Transverse colon (tissue), 4 donors: ENCODE data around the gene MED15. TPM values are rescaled to one million over a fixed set of nuclear protein-coding genes. Genes with fewer than 3 reads are reported as not detected.

Source experiments
- DNase-seq: peaks from one replicate; pipeline ENCODE4 v3.0.0-alpha.2; 2019
- H3K27ac ChIP-seq, 4 donors: fragments of 200-600 bp; sonication (generic); 2 replicates each; pipeline ENCODE4 v1.5.1; 2016 to 2018; ENCODE audit warnings: inconsistent platforms in 4 of 4
- H3K27me3 ChIP-seq: fragments of 200-600 bp; sonication (generic); 2 replicates; pipeline ENCODE4 v1.5.1; 2017; ENCODE audit warnings: inconsistent platforms
- H3K36me3 ChIP-seq, 4 donors: fragments of 200-600 bp; sonication (generic); 2 replicates each; pipeline ENCODE4 v1.5.1; 2017 to 2019; ENCODE audit warnings: inconsistent platforms in 4 of 4
- H3K4me1 ChIP-seq, 4 donors: fragments of 200-600 bp; sonication (generic); 2 replicates each; pipeline ENCODE4 v1.5.1; 2017 to 2020; ENCODE audit warnings: inconsistent platforms in 4 of 4
- H3K4me3 ChIP-seq, 4 donors: fragments of 200-600 bp; sonication (generic); 1 replicate in 1 of 4; 2 replicates in 3 of 4; pipeline versions ENCODE4 v1.5.1 to v1.6.1; 2017 to 2019; ENCODE audit warnings: inconsistent platforms in 4 of 4
- H3K9me3 ChIP-seq, 2 donors: fragments of 200-600 bp; sonication (generic); 2 replicates each; pipeline ENCODE4 v1.5.1; 2017 to 2019; ENCODE audit warnings: inconsistent platforms in 2 of 2
- CTCF ChIP-seq, 5 experiments: fragments of 200-600 bp in 3 of 5; fragments of 450-650 bp in 2 of 5; sonication (generic) in 3 of 5; IDR thresholded peaks; 1 replicate in 2 of 5; 2 replicates in 3 of 5; pipeline ENCODE4 v1.5.1; 2016 to 2017; ENCODE audit warnings: antibody characterized with exemption in 5 of 5, inconsistent platforms in 3 of 5, mild to moderate bottlenecking in 2 of 5, moderate library complexity in 1 of 5
- EP300 ChIP-seq: sonication (generic); formaldehyde crosslinking; IDR thresholded peaks from one replicate; pipeline ENCODE4 v1.6.1; 2017; ENCODE audit warnings: antibody characterized with exemption, low read depth
- POLR2A ChIP-seq: fragments of 450-650 bp; IDR thresholded peaks from one replicate; pipeline ENCODE4 v1.6.1; 2016; ENCODE audit warnings: antibody characterized with exemption, mild to moderate bottlenecking, moderate library complexity
- POLR2AphosphoS5 ChIP-seq, 3 donors: sonication (generic); formaldehyde crosslinking; IDR thresholded peaks; one replicate each; pipeline ENCODE4 v1.6.1; 2016; ENCODE audit warnings: antibody characterized with exemption in 3 of 3
- WGBS, 2 donors: methylation state at CpG; one replicate each; pipeline ENCODE4 v1.1.5; 2018; ENCODE audit warnings: low coverage in 1 of 2; 5-methylcytosine and 5-hydroxymethylcytosine counted together
- in situ Hi-C, 4 donors: fragments of 200-750 bp; cut with MboI; loops; one replicate each; pipeline versions ENCODE4 v1.15.0 to v1.15.1; 2017; ENCODE audit warnings: low sequenced_read_pairs in 3 of 4, low pct_ligation_motif_present in 1 of 4, low pct_unique_long_range_greater_than_20kb in 1 of 4
- intact Hi-C: fragments of 100-400 bp; cut with DNase I; formaldehyde crosslinking; loops from one replicate; pipeline ENCODE4 v1.15.1; 2023; ENCODE audit warnings: low total_unique reads
- total RNA-seq, 4 donors: library from RNA; depleted of rRNA; stranded (reverse); fragments of >200 nt; gene quantifications; one replicate each; pipeline ENCODE4 v1.1.0, GENCODE V29; 2016

Gene MED15
- total RNA-seq, 4 donors from 2014 or later = 70.3 to 211 (median 116) TPM

DNA sequence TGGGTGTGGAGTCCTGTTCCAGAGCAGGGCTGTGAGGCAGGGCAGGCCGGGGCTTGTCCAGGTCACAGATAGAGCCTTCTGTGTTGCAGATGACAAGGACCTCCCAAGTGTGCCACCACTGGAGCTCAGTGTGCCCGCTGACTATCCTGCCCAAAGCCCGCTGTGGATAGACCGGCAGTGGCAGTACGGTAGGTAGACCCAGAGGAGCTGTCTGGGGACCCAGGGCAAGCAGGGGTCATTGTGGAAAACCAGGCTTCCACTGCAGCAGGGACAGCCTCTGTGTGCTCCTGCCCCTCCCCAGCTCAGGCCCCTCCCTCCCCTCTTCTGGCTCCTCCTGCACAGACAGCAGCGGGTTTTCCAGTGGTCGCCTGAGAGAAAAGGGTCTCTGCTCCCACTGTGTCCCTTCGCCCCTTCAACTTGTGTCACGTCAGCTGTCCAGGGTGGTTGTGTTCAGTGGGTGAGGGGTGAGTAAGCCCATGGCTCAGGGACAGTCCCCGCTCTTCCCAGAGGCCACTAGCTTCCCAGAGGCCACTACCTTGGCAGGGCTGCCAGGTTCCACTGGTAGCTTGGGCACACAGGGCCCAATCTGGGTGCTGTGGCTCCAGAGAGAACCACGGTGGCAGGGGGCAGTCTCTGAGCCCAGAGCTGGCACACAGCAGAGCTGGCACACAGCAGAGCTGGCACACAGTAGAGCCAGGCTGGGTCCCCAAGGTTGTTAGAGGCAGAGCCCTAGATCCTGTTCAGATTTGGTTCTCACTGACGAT, 78.4 kb downstream of the MED15 start:
- Histone ChIP-seq H3K4me3 (no peak overlapping the region), H3K36me3 (peaks cover 0 to 48% (median 19%) of the 10 kb centered on the region in 4 donors), H3K27ac (no peak overlapping the region), H3K4me1 (no peaks in the 10 kb centered on the region), H3K9me3 (no peaks in the 10 kb centered on the region), H3K27me3 (no peaks in the 10 kb centered on the region)
- 90% methylated on average over 12 of the region's 12 CpGs; no CpG with 5 or more reads in 1 of the 2 donors for WGBS, 2 donors
- in situ Hi-C loops (loop anchor here in 1 of 4 donors (25.0 kb wide), 1 partner anchor 126 kb away; no protein-coding TSS in a partner anchor), intact Hi-C loops (no loop called here)
- no peak for TF ChIP-seq POLR2A
- TF ChIP-seq EP300 = no peak
- no peak for TF ChIP-seq CTCF (IDR thresholded peaks at IDR 0.05)
- no peak for TF ChIP-seq POLR2AphosphoS5 (IDR thresholded peaks at IDR 0.05)
- no peak for DNase-seq

DNA sequence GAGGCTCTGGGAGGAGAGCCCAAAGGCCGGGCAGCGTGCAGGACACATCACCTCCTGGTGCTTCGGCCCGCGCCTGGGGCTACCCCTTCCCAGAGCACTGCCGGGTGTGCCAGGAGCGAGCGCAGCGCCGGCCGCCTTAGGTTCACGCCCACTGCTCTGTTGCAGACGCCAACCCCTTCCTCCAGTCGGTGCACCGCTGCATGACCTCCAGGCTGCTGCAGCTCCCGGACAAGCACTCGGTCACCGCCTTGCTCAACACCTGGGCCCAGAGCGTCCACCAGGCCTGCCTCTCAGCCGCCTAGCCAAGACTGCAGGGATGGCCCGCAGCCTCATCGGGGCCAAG, 79.0 kb downstream of the MED15 start:
- intact Hi-C loops = no loop called here
- no peak for DNase-seq
- WGBS, 2 donors = 94% methylated on average over 22 of the region's 22 CpGs; no CpG with 5 or more reads in 1 of the 2 donors

GRCh38 chr22:20587206-20587958, 80.0 kb downstream of the MED15 start:
- H3K9me3 ChIP-seq = no peaks in the 10 kb centered on the region
- DNase-seq = no peak

More for the DNA sequence above, 79.0 kb downstream of the MED15 start:
- in situ Hi-C loops = loop anchor here in 1 of 4 donors (25.0 kb wide), 1 partner anchor 126 kb away; no protein-coding TSS in a partner anchor
- no peaks in the 10 kb centered on the region for H3K4me1 ChIP-seq
- H3K27me3 ChIP-seq = no peaks in the 10 kb centered on the region
- no peak overlapping the region for H3K27ac ChIP-seq
- no peak overlapping the region for H3K4me3 ChIP-seq
- H3K36me3 ChIP-seq = peaks cover 0 to 48% (median 19%) of the 10 kb centered on the region in 4 donors
- TF ChIP-seq POLR2A (no peak), EP300 (no peak), CTCF (IDR thresholded peaks at IDR 0.05) (no peak), POLR2AphosphoS5 (IDR thresholded peaks at IDR 0.05) (no peak)
- no peaks in the 10 kb centered on the region for H3K9me3 ChIP-seq

More at GRCh38 chr22:20587206-20587958, 80.0 kb downstream of the MED15 start:
- peaks cover 0 to 48% (median 19%) of the 10 kb centered on the region in 4 donors for H3K36me3 ChIP-seq
- in situ Hi-C loops = loop anchor here in 1 of 4 donors (25.0 kb wide), 1 partner anchor 125 kb away; no protein-coding TSS in a partner anchor
- no peak overlapping the region for H3K4me3 ChIP-seq
- intact Hi-C loops = no loop called here
- H3K27ac ChIP-seq = no peak overlapping the region
- no peaks in the 10 kb centered on the region for H3K4me1 ChIP-seq
- WGBS, 2 donors = 84 to 93% methylated on average over 3 to 15 of the region's 17 CpGs
- no peaks in the 10 kb centered on the region for H3K27me3 ChIP-seq
- no peak for TF ChIP-seq EP300
- TF ChIP-seq CTCF (IDR thresholded peaks at IDR 0.05) = no peak
- no peak for TF ChIP-seq POLR2A
- no peak for TF ChIP-seq POLR2AphosphoS5 (IDR thresholded peaks at IDR 0.05)
